ENCODE measurements around the gene STPG1.

DNA sequence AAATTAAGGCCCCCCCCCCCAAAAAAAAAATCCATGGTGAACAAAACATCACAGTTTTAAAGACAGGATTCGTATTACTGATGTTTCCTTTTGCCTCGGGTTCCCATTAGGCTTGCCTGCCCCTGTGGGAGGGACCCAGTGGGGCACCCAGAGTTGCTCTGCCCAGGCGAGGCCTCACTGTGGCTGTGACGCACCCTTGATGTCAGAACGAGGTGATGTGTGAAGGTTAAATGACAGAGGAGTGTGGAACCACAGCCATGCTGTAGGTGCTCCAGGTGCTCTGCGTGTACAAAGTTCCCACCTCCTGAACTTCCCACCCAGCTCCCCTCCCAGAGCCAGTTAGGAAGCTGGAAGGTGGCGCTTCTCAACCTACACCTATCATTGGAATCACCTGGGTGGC is 56.5 kb downstream of the STPG1 start:
- TF ChIP-seq, protein P1, sequence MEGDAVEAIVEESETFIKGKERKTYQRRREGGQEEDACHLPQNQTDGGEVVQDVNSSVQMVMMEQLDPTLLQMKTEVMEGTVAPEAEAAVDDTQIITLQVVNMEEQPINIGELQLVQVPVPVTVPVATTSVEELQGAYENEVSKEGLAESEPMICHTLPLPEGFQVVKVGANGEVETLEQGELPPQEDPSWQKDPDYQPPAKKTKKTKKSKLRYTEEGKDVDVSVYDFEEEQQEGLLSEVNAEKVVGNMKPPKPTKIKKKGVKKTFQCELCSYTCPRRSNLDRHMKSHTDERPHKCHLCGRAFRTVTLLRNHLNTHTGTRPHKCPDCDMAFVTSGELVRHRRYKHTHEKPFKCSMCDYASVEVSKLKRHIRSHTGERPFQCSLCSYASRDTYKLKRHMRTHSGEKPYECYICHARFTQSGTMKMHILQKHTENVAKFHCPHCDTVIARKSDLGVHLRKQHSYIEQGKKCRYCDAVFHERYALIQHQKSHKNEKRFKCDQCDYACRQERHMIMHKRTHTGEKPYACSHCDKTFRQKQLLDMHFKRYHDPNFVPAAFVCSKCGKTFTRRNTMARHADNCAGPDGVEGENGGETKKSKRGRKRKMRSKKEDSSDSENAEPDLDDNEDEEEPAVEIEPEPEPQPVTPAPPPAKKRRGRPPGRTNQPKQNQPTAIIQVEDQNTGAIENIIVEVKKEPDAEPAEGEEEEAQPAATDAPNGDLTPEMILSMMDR (IDR thresholded peaks at IDR 0.05; ENCODE audit: low read length), result no peak
- TF ChIP-seq EZH2 (optimal IDR thresholded peaks at IDR 0.05; ENCODE audit: low read depth, low read length) (no peak), EZH2phosphoT487 (IDR thresholded peaks at IDR 0.05; ENCODE audit: low read length) (no peak)
